Chondrocyte (in vitro differentiated cells): ENCODE measurements around the gene AJUBA. TPM values are rescaled to one million over a fixed set of nuclear protein-coding genes. Genes with fewer than 3 reads are reported as not detected.

ENCODE experiments used
- DNase-seq: peaks from one replicate; pipeline ENCODE4 v3.0.0; 2021; ENCODE audit warnings: mixed read lengths, low spot score
- H3K27ac Mint-ChIP-seq: one replicate; pipeline ENCODE4 v1.8.0; 2021; ENCODE audit warnings: mild to moderate bottlenecking, moderate library complexity, mixed read lengths; ENCODE audit not compliant: unreplicated experiment
- H3K27me3 Mint-ChIP-seq: 2 replicates; pipeline ENCODE4 v1.8.0; 2021; ENCODE audit warnings: low read depth, mixed read lengths
- H3K36me3 Mint-ChIP-seq: 2 replicates; pipeline ENCODE4 v1.8.0; 2021; ENCODE audit warnings: low read depth, mixed read lengths
- H3K4me1 Mint-ChIP-seq: 2 replicates; pipeline ENCODE4 v1.8.0; 2021; ENCODE audit warnings: low read depth, mild to moderate bottlenecking, mixed read lengths
- H3K4me3 Mint-ChIP-seq: one replicate; pipeline ENCODE4 v1.8.0; 2021; ENCODE audit warnings: mild to moderate bottlenecking, moderate library complexity, mixed read lengths; ENCODE audit not compliant: unreplicated experiment
- H3K9me3 Mint-ChIP-seq: 2 replicates; pipeline ENCODE4 v1.8.0; 2021; ENCODE audit warnings: low read depth, mixed read lengths
- CTCF ChIP-seq: fragments of 200-600 bp; sonication (generic); IDR thresholded peaks from 2 replicates; pipeline ENCODE4 v1.5.0; 2021; ENCODE audit warnings: antibody characterized with exemption, mild to moderate bottlenecking, moderate library complexity
- total RNA-seq: library from RNA; stranded (reverse); gene quantifications from 3 replicates; pipeline ENCODE4 v1.2.1, GENCODE V29; 2021

Gene AJUBA
- total RNA-seq, 1 donor from 2014 or later = 124 TPM

DNA sequence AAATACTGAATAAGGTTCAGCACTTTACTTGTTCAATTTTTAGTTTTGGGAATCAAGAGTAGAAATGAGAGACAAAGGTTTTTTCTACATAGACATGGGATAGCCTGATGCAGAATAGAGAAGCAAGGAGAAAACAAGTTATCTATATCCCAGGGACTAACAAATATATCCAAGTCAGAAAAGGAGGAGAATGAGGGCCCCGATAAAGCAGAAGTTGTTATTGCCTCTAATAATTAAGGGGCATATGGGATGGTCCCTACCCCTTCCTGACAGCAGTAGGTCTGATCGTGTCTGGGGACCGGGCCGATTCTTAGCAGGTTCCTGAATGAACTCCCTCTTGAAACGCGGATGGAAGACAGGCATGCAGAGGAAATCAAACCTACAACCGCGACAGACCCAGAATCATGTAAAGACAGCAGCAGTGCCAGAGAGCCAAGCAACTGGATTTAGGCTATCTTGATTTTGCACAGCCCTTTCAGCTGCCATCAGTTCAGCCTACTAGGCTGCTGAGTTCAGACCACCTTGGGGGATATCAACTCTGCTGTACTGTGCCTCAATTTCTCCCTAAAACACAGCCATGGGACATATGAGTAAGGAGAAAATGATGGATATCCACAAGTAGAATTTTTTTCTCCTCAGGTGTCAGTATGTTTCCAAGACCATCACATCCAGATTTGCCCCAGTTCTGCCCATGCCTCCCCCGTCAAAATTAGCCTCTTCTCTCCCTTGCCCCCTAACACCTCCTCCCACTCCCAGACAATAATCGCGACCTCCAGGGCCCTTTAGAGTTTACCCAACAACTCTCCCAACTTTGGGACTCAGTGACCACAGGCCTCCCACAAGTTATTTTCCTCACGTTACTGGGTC is 53.9 kb downstream of the AJUBA start:
- no peak overlapping the region for H3K4me3 Mint-ChIP-seq
- H3K36me3 Mint-ChIP-seq = peaks cover 10% of the 10 kb centered on the region
- H3K4me1 Mint-ChIP-seq = peaks cover 15% of the 10 kb centered on the region
- TF ChIP-seq CTCF = no peak
- H3K9me3 Mint-ChIP-seq = no peaks in the 10 kb centered on the region
- peak overlapping the region; percentile 25 for H3K27ac Mint-ChIP-seq
- H3K27me3 Mint-ChIP-seq = no peaks in the 10 kb centered on the region
- no peak for DNase-seq

GRCh38 chr14:22926316-22926715 is 56.0 kb downstream of the AJUBA start:
- no peaks in the 10 kb centered on the region for H3K27me3 Mint-ChIP-seq
- no peak for TF ChIP-seq CTCF
- peaks cover 15% of the 10 kb centered on the region for H3K4me1 Mint-ChIP-seq
- H3K9me3 Mint-ChIP-seq = no peaks in the 10 kb centered on the region
- DNase-seq = no peak
- H3K36me3 Mint-ChIP-seq = peaks cover 17% of the 10 kb centered on the region
- no peak overlapping the region for H3K27ac Mint-ChIP-seq
- no peak overlapping the region for H3K4me3 Mint-ChIP-seq

- H3K4me1 Mint-ChIP-seq = peaks cover 15% of the 10 kb centered on the region
- no peaks in the 10 kb centered on the region for H3K27me3 Mint-ChIP-seq
- no peak overlapping the region for H3K27ac Mint-ChIP-seq
- DNase-seq = no peak
- no peak overlapping the region for H3K4me3 Mint-ChIP-seq
- no peaks in the 10 kb centered on the region for H3K9me3 Mint-ChIP-seq
- no peak for TF ChIP-seq CTCF
- H3K36me3 Mint-ChIP-seq = peaks cover 22% of the 10 kb centered on the region
Measured at GRCh38 chr14:22925513-22925912, 56.8 kb downstream of the AJUBA start.

DNA sequence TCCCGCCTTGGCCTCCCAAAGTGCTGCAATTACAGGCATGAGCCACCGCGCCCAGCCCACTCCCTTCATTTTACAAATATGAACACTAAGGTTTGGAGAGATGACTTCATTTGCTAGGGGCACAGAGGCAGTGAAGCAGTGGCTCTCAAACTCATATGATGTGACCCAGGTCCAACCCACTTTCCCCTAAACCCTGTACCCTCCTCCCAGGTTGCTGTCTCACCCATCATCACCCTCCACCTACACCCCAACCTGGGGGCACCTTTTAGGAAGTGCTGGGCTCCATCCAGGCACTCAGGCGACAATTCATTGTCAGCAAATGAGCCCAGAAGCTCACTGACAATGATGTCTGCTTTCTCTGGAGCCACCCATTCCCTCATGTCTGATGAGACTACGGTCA is 58.6 kb downstream of the AJUBA start:
- Mint-ChIP-seq H3K36me3 (peaks cover 22% of the 10 kb centered on the region), H3K9me3 (no peaks in the 10 kb centered on the region), H3K4me1 (peaks cover 21% of the 10 kb centered on the region), H3K27ac (no peak overlapping the region), H3K4me3 (no peak overlapping the region), H3K27me3 (no peaks in the 10 kb centered on the region)
- peak; percentile 43 for DNase-seq
- no peak for TF ChIP-seq CTCF

- TF ChIP-seq CTCF = no peak
- H3K9me3 Mint-ChIP-seq = no peaks in the 10 kb centered on the region
- H3K27ac Mint-ChIP-seq = no peak overlapping the region
- H3K36me3 Mint-ChIP-seq = peaks cover 22% of the 10 kb centered on the region
- H3K4me3 Mint-ChIP-seq = no peak overlapping the region
- H3K4me1 Mint-ChIP-seq = peaks cover 31% of the 10 kb centered on the region
- H3K27me3 Mint-ChIP-seq = no peaks in the 10 kb centered on the region
- no peak for DNase-seq
Measured at GRCh38 chr14:22922294-22922693, 60.1 kb downstream of the AJUBA start.

Other genes starting within 250 kb of the AJUBA start
- 75.7 to 78.1 TPM (median 77.2 TPM) in 3 replicates for gene OXA1L, start 215.9 kb downstream of the AJUBA start, total RNA-seq
- gene SLC7A7, start 167.1 kb downstream of the AJUBA start, total RNA-seq = 0.46 to 1.5 TPM (median 1.5 TPM) in 3 replicates
- gene MRPL52, start 152.7 kb downstream of the AJUBA start, total RNA-seq = 71.5 to 93.2 TPM (median 74.7 TPM) in 3 replicates
- 486 to 1,030 TPM (median 987 TPM) in 3 replicates for gene MMP14, start 146.0 kb downstream of the AJUBA start, total RNA-seq
- 124 to 168 TPM (median 167 TPM) in 3 replicates for gene LRP10, start 110.8 kb downstream of the AJUBA start, total RNA-seq
- gene REM2, start 99.3 kb downstream of the AJUBA start, total RNA-seq = 0.10 TPM in 1 of 3 replicates, not detected in the others
- gene RBM23, start 63.4 kb downstream of the AJUBA start, total RNA-seq = 51.3 to 72.0 TPM (median 53.1 TPM) in 3 replicates
- gene PRMT5, start 53.2 kb downstream of the AJUBA start, total RNA-seq = 42.0 to 59.5 TPM (median 50.4 TPM) in 3 replicates
- 27.6 to 35.2 TPM (median 29.3 TPM) in 3 replicates for gene HAUS4, start 25.5 kb downstream of the AJUBA start, total RNA-seq
- gene C14orf93, start 27.6 kb upstream of the AJUBA start, total RNA-seq = 6.0 to 7.6 TPM (median 6.0 TPM) in 3 replicates
- gene PSMB5, start 52.3 kb upstream of the AJUBA start, total RNA-seq = 151 to 207 TPM (median 172 TPM) in 3 replicates
- not detected in 3 replicates for gene PSMB11, start 59.7 kb upstream of the AJUBA start, total RNA-seq
- gene CDH24, start 75.0 kb upstream of the AJUBA start, total RNA-seq = 9.3 to 10.6 TPM (median 10.2 TPM) in 3 replicates
- gene ACIN1, start 112.6 kb upstream of the AJUBA start, total RNA-seq = 129 to 169 TPM (median 137 TPM) in 3 replicates
- 51.0 to 56.8 TPM (median 52.5 TPM) in 3 replicates for gene C14orf119, start 113.0 kb upstream of the AJUBA start, total RNA-seq
- gene CIROP, start 122.4 kb upstream of the AJUBA start, total RNA-seq = not detected in 3 replicates
- gene CEBPE, start 136.7 kb upstream of the AJUBA start, total RNA-seq = not detected in 3 replicates
- gene SLC7A8, start 201.1 kb upstream of the AJUBA start, total RNA-seq = 0.31 to 0.89 TPM (median 0.45 TPM) in 3 replicates